T-helper 2 cell treated with Interferon-gamma antibody and Interleukin-4, amounts not matched to agents 5 μg/mL and 100 μg/mL, for 36 hours (primary cell): ENCODE measurements around the gene LPIN1.
"Not testable (repeated sequence)": the region's sequence is repeated elsewhere in the genome, so short reads cannot be mapped to it uniquely, and the experiment has no call there.

Experiments
- DNase-seq: peaks from one replicate; pipeline ENCODE4 v3.0.0; 2021; ENCODE audit warnings: low spot score
- H3K27ac Mint-ChIP-seq: one replicate; pipeline ENCODE4 v1.8.0; 2021; ENCODE audit warnings: mild to moderate bottlenecking, mixed read lengths
- H3K27me3 Mint-ChIP-seq: one replicate; pipeline ENCODE4 v1.8.0; 2021; ENCODE audit warnings: low read depth, mixed read lengths
- H3K36me3 Mint-ChIP-seq: one replicate; pipeline ENCODE4 v1.8.0; 2021; ENCODE audit warnings: low read depth, mixed read lengths
- H3K4me1 Mint-ChIP-seq: one replicate; pipeline ENCODE4 v1.8.0; 2021; ENCODE audit warnings: low read depth, mixed read lengths
- H3K4me3 Mint-ChIP-seq: one replicate; pipeline ENCODE4 v1.8.0; 2022; ENCODE audit warnings: mild to moderate bottlenecking, moderate library complexity, mixed read lengths
- H3K9me3 Mint-ChIP-seq: one replicate; pipeline ENCODE4 v1.8.0; 2021; ENCODE audit warnings: mixed read lengths

Gene LPIN1

GRCh38 chr2:11799826-11800225 lies 53.4 kb downstream of the LPIN1 start:
- Mint-ChIP-seq H3K27ac (no peak overlapping the region), H3K4me3 (no peak overlapping the region), H3K9me3 (no peaks in the 10 kb centered on the region), H3K36me3 (peaks cover 59% of the 10 kb centered on the region), H3K27me3 (no peaks in the 10 kb centered on the region), H3K4me1 (peaks cover 10% of the 10 kb centered on the region)
- DNase-seq: no peak

GRCh38 chr2:11802782-11803191 lies 56.4 kb downstream of the LPIN1 start:
- Mint-ChIP-seq H3K36me3 (peaks cover 61% of the 10 kb centered on the region), H3K9me3 (no peaks in the 10 kb centered on the region), H3K4me1 (peaks cover 10% of the 10 kb centered on the region), H3K27ac (no peak overlapping the region), H3K4me3 (no peak overlapping the region), H3K27me3 (no peaks in the 10 kb centered on the region)
- DNase-seq: no peak

- H3K27me3 Mint-ChIP-seq: no peaks in the 10 kb centered on the region
- no peak for DNase-seq
- no peak overlapping the region for H3K4me3 Mint-ChIP-seq
- no peak overlapping the region for H3K27ac Mint-ChIP-seq
- H3K9me3 Mint-ChIP-seq: no peaks in the 10 kb centered on the region
- H3K36me3 Mint-ChIP-seq: peaks cover 59% of the 10 kb centered on the region
- peaks cover 9% of the 10 kb centered on the region for H3K4me1 Mint-ChIP-seq
These were observed 58.6 kb downstream of the LPIN1 start for GRCh38 chr2:11805024-11805423.

- Mint-ChIP-seq H3K36me3 (peaks cover 58% of the 10 kb centered on the region), H3K9me3 (no peaks in the 10 kb centered on the region), H3K4me1 (peaks cover under 1% of the 10 kb centered on the region), H3K27me3 (no peaks in the 10 kb centered on the region), H3K4me3 (no peak overlapping the region), H3K27ac (no peak overlapping the region)
- no peak for DNase-seq
These were observed 59.5 kb downstream of the LPIN1 start for GRCh38 chr2:11805920-11806319.

GRCh38 chr2:11807156-11808015 lies 61.0 kb downstream of the LPIN1 start:
- H3K4me1 Mint-ChIP-seq: no peaks in the 10 kb centered on the region
- H3K36me3 Mint-ChIP-seq: peaks cover 61% of the 10 kb centered on the region
- no peaks in the 10 kb centered on the region for H3K9me3 Mint-ChIP-seq
- no peak overlapping the region for H3K4me3 Mint-ChIP-seq
- no peak overlapping the region for H3K27ac Mint-ChIP-seq
- peak; percentile 33 for DNase-seq
- no peaks in the 10 kb centered on the region for H3K27me3 Mint-ChIP-seq

- no peaks in the 10 kb centered on the region for H3K9me3 Mint-ChIP-seq
- H3K4me3 Mint-ChIP-seq: no peak overlapping the region
- H3K27me3 Mint-ChIP-seq: no peaks in the 10 kb centered on the region
These were observed 61.6 kb downstream of the LPIN1 start for GRCh38 chr2:11808016-11808400.

GRCh38 chr2:11809586-11810236 lies 63.3 kb downstream of the LPIN1 start:
- Mint-ChIP-seq H3K27ac (no peak overlapping the region), H3K36me3 (peaks cover 60% of the 10 kb centered on the region), H3K27me3 (no peaks in the 10 kb centered on the region), H3K4me3 (no peak overlapping the region), H3K4me1 (no peaks in the 10 kb centered on the region), H3K9me3 (no peaks in the 10 kb centered on the region)
- DNase-seq: no peak

More at GRCh38 chr2:11808016-11808400, 61.6 kb downstream of the LPIN1 start:
- Mint-ChIP-seq H3K4me1 (no peaks in the 10 kb centered on the region), H3K27ac (no peak overlapping the region), H3K36me3 (peaks cover 62% of the 10 kb centered on the region)
- no peak for DNase-seq

- Mint-ChIP-seq H3K27ac (no peak overlapping the region), H3K4me3 (no peak overlapping the region), H3K4me1 (no peaks in the 10 kb centered on the region), H3K9me3 (no peaks in the 10 kb centered on the region), H3K27me3 (no peaks in the 10 kb centered on the region), H3K36me3 (peaks cover 58% of the 10 kb centered on the region)
- no peak for DNase-seq
These were observed 64.0 kb downstream of the LPIN1 start for GRCh38 chr2:11810237-11810977.

GRCh38 chr2:11811036-11811654 lies 64.7 kb downstream of the LPIN1 start:
- H3K27ac Mint-ChIP-seq: no peak overlapping the region
- no peaks in the 10 kb centered on the region for H3K9me3 Mint-ChIP-seq
- no peaks in the 10 kb centered on the region for H3K27me3 Mint-ChIP-seq
- H3K4me3 Mint-ChIP-seq: no peak overlapping the region
- H3K36me3 Mint-ChIP-seq: peaks cover 56% of the 10 kb centered on the region
- no peak for DNase-seq
- no peaks in the 10 kb centered on the region for H3K4me1 Mint-ChIP-seq

GRCh38 chr2:11812466-11813248 lies 66.2 kb downstream of the LPIN1 start:
- Mint-ChIP-seq H3K27me3 (no peaks in the 10 kb centered on the region), H3K27ac (no peak overlapping the region), H3K9me3 (no peaks in the 10 kb centered on the region), H3K4me3 (no peak overlapping the region), H3K4me1 (no peaks in the 10 kb centered on the region), H3K36me3 (peaks cover 57% of the 10 kb centered on the region)
- no peak for DNase-seq

GRCh38 chr2:11813345-11813744 lies 66.9 kb downstream of the LPIN1 start:
- not testable (repeated sequence) for H3K4me1 Mint-ChIP-seq, H3K27ac Mint-ChIP-seq
- peaks cover 54% of the 10 kb centered on the region for H3K36me3 Mint-ChIP-seq

GRCh38 chr2:11813951-11814350 lies 67.5 kb downstream of the LPIN1 start:
- no peak for DNase-seq
- no peak overlapping the region for H3K27ac Mint-ChIP-seq
- H3K4me3 Mint-ChIP-seq: no peak overlapping the region
- H3K4me1 Mint-ChIP-seq: no peaks in the 10 kb centered on the region
- no peaks in the 10 kb centered on the region for H3K27me3 Mint-ChIP-seq
- no peaks in the 10 kb centered on the region for H3K9me3 Mint-ChIP-seq
- H3K36me3 Mint-ChIP-seq: peaks cover 50% of the 10 kb centered on the region

More at GRCh38 chr2:11813345-11813744, 66.9 kb downstream of the LPIN1 start:
- not testable (repeated sequence) for DNase-seq, H3K9me3 Mint-ChIP-seq, H3K4me3 Mint-ChIP-seq, H3K27me3 Mint-ChIP-seq

GRCh38 chr2:11814979-11815510 lies 68.6 kb downstream of the LPIN1 start:
- peaks cover 56% of the 10 kb centered on the region for H3K36me3 Mint-ChIP-seq
- no peaks in the 10 kb centered on the region for H3K4me1 Mint-ChIP-seq
- no peak overlapping the region for H3K4me3 Mint-ChIP-seq
- no peaks in the 10 kb centered on the region for H3K9me3 Mint-ChIP-seq
- no peak overlapping the region for H3K27ac Mint-ChIP-seq
- no peaks in the 10 kb centered on the region for H3K27me3 Mint-ChIP-seq
- no peak for DNase-seq
